GOT3 (cell line): Measurements from ENCODE around the gene SNX2.
"Not testable (repeated sequence)": the region's sequence is repeated elsewhere in the genome, so short reads cannot be mapped to it uniquely, and the experiment has no call there.

Source experiments
- DNase-seq: peaks from one replicate; lab custom pipeline; 2025; ENCODE audit warnings: mixed read lengths; lab: John Stamatoyannopoulos, UW

Gene SNX2, protein sequence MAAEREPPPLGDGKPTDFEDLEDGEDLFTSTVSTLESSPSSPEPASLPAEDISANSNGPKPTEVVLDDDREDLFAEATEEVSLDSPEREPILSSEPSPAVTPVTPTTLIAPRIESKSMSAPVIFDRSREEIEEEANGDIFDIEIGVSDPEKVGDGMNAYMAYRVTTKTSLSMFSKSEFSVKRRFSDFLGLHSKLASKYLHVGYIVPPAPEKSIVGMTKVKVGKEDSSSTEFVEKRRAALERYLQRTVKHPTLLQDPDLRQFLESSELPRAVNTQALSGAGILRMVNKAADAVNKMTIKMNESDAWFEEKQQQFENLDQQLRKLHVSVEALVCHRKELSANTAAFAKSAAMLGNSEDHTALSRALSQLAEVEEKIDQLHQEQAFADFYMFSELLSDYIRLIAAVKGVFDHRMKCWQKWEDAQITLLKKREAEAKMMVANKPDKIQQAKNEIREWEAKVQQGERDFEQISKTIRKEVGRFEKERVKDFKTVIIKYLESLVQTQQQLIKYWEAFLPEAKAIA

DNA sequence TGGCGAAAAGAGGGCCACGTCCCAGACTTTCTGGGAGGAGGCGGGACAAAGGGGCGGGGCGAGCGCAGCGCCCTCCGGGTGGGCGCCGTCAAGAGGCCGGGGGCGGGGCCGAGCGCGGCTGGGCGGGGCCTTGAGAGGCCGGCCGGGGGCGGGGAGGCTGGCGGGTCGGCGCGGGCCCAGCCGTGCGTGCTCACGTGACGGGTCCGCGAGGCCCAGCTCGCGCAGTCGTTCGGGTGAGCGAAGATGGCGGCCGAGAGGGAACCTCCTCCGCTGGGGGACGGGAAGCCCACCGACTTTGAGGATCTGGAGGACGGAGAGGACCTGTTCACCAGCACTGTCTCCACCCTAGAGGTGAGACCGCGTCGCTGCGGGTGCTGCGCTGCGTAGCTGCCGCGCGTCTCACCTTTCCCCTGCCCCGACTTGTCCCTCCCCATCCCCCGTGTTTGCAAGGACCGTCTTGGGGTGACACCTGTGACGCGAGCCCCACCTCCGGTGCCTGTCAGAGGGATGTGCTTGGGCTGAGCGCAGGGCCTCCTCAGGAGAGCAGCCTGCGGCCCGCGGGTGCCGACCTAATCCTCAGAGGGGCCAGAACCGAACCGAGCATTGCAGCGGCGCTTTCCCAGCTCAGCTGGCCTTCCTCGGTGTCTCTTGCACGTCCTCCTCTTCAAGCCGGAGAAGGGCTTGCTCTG, at the start of gene SNX2:
Gene SNX2, plus strand, starts transcription at position 220 of the 689 bp plus-strand sequence. Its CDS starts 24 bp downstream, at position 244.
- DNase-seq: peak; percentile 62

DNA sequence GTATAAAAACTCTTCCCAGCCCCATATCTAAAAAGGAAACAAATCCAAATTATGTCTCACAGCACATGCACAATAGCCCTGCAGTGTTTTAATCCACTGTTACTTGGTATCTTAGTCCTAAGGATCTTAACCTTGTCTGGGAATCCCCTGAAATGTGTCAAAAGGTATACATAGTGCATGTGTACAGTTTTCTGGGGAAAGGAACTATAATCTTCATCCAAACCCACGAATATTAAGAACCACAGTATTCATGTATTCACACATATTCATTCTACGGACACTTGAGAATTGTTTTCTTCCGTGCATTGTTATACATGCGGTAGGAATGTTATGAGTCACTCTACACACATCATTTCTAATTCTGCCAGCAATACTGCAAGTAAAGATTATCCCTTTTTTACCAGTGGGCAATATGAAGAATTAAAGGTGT, 47.8 kb upstream of the SNX2 start:
- no peak for DNase-seq

DNA sequence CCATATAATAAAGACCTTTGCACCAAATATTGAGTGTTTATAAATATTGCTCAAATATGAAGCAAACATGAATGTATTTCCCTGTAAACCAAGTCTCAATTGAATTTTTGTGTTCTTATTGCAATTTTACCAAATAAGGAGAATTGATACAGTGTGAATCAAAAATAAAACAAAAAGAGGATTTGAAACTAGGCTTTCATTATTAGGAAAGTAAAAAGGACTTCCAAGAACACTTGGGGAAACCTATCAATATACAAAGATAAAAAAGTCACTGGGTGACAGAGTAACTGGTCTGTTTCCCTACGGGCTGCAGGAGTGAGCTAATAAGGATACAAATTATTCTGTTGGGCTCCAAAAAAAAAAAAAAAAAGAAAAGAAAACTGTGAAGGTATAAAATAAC, 44.8 kb upstream of the SNX2 start:
- no peak for DNase-seq

DNA sequence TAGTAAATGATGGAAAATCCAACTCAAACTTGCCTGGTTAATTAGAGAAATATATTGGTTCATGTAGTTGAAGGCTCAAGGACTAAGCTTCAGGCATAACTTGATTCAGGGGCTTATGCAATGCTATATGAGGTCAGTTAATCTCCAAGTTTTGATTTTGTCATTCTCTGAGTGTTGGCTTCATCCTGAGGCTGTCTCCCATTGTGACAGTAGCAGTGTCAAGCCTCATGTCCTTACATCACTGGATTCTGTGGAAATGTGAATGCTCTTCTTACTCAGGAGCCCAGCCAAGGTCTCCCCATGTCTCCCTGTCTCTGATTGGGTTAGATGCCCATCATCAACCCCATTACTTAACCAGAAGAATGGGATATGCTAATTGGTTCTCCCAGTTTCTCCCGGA, 44.4 kb upstream of the SNX2 start:
- DNase-seq: no peak

DNA sequence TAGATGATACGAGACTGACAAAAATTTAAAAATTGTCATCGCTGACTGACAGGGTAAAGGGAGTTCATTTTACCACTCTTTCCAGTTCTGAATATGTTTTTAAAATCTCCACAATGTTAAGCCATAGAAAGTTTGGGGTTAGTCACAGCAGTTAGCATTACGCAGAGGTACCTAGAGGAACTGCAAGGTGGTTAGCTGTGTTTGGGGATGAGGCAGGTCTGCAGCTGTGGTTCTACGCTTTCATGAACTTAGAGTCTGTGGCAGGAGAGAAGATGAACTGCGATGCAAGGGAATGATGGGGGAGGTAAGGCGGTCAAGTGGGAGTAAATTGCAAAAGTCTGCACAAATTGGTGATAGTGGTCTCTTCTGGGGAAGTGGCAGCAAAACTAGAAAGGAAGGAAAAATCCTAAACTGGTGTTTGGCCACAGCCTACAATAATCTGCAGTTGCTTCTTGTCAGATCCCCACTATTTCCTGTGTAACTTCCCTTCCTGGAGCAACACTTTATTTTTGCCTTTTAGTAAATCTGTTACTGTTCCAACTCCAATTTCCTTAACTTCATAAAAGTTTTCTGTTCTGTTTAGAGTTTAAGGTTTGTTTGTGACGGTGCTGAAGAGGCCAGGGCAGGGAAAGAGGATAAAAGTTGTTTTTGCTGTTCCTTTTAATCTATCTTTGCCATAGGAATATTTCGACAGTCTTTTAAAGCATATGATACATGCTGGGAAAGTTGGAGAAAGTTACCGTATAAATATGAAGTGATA, 38.6 kb upstream of the SNX2 start:
- DNase-seq: no peak

DNA sequence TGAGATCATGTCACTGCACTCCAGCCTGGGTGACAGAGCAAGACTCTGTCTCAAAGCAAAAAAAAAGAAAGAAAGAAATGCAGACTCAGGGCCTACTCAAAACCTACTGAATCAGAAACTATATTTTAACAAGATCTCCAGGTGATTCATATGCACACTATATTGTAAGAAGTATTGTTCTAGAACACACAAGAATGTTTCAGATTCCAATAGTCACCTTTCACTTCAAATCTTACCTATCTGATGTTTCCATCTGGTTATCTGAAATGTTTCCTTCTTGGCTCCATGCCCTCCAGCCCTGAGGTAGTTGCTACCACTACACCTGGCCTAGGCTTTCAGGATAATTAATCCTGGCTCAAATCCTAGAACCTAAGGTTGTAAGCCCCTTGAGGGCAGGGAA, 36.8 kb upstream of the SNX2 start:
- no peak for DNase-seq

DNA sequence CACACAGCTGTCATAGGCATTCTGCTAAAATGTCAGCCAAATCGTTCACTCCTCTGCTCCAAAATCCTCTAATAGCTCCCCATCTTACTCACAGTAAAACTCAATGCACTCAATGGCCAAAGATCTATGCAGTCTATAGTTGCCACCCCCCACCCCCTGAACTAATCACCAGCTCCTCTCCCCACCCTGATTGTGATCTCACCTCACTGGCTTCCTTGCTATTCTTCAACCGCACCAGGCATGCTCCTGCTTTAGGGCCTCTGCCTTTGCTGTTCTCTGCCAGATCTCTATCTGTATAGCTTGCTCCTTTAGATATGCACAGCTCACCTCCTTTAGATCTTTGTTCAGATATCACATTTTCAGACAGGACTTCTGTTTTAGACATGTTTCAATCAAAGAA, 33.2 kb upstream of the SNX2 start:
- no peak for DNase-seq

DNA sequence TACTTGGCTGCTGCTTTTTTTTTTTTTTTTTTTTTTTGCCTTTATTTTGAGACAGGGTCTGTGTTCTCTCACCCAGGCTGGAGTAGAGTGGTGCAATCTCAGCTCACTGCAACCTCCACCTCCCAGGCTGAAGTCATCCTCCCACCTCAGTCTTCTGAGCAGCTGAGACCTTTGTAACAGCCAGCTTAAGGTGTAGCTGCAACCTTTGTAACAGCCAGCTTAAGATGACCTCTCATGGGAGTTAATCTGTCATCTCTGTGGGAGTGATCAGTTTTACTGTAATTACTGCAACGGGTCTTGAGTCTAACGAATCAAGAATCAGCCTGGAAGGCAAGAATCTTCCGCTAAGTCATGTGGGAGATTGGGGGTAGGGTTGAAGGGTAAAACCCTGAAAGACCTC, 31.6 kb upstream of the SNX2 start:
- DNase-seq: no peak

DNA sequence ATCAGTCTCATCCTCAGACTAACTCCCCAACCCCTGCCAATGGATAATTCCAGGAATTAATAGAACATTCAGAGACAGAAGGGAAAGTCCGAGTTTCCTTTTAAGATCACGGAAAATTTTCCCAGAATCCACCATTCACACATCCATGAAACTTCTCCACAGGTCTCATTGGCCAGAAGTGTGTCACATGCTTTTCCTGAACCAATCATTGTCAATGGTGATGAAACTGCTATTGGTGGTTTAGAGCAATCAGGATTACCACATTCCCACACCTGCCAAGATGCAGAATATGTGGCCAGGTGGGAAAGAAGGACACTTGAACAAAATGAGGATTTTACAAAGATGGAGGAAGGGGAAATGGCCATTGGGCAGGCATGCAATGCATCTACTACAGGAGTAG, 29.3 kb upstream of the SNX2 start:
- no peak for DNase-seq

DNA sequence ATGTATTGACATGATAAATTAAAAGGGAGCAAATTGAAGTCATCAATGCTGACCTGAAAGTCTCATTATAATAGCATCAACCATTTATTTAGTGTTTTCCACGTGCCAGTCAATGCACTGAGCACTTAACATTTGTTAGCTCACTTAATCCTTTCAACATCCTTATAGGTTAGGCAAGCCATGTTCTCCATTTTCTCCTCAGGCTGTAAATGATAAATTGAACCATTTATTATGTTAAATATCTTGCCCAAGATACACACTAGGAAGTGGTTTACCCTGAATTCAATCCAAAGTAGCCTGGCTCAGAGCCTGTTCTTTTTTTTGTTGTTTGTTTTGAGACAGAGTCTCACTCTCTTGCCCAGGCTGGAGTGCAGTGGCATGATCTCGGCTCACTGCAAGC, 25.0 kb upstream of the SNX2 start:
- no peak for DNase-seq

DNA sequence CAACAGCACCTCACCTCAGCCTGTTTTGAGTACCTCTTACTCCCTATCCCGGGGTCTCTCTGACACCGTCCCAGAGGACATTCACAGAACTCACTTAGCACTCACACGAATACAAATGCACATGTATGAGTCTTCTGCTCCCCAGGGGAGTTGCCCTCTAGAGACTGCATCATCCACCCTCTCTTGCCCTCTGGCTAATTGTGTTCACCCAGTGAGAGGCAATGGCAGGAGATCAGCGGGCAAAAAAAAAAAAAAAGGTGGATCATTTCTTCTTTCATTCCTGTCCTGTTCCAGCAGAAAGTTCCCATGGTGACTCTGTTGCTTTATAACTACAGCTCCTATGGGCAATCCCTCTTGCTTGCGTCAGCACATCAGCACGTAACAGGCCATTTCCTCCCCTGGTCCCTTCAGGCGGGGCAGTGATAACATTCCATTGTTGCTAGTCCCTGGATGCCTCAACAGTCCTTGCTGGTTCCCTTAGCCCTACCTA, 23.5 kb upstream of the SNX2 start:
- no peak for DNase-seq

DNA sequence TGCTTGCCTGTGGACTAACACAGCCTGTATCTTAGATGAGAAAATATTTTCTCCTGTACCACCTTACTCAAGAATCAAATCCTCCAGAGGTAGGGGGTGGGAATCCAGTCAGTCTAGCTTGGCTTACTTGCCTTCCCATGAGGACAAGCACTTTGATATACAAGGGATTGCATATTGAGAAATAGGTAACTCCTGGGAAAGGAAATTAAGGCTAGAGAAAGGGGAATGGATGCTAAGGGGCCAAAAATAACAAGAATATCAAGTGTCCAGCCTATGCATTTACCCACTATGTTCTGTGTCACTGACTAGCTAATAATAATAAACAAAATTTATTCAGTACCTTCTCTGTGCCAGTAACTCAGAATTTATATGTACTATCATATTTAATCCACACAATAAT, 21.4 kb upstream of the SNX2 start:
- DNase-seq: no peak

DNA sequence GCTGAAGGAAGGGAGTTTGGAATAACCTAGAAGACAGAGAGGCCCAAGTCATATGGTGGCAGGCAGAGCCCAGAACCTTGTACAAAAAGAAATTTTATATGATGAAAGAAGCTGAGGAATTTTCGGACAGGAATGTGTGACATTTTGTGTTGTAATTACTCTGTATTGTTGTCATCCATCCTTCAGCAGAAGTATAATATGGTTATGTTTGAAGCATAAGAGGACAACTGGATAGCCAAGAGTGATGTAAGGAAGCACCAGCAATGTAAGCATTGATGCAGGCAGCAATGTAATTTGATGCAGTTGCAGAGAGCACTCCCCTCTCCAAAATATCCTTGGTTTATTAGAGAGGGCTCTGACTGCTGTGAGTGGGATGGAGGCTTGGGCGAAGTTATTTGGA, 19.1 kb upstream of the SNX2 start:
- no peak for DNase-seq

DNA sequence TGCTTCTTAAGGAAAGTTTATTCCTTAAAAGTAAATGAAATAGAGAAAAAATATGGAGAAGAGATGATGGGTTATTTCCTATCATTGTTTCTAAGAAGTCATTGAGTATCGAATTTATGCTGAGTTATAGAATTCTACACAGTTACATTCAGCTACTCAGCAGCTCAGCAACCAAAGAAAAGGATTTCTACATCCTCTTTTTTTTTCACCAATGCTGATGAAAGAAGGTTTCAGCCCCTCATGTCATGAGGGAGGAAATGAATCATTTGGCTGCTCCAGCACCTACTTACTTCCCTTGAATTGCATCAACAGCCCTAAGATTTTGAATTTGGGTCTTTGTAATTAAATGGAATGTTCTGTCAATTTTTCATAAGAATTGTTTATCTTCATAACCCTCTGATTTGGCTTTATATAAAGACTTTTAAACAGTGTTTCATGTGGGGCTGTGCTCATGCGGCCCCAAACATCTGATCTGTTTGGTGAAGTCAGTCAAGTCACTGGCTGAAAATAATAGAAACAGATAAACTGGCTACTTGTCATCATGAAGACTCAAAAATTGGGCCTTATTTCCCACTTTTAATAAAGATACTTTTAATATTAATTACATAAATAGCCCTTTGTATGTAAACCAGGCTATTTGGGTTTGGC, 18.5 kb upstream of the SNX2 start:
- no peak for DNase-seq

DNA sequence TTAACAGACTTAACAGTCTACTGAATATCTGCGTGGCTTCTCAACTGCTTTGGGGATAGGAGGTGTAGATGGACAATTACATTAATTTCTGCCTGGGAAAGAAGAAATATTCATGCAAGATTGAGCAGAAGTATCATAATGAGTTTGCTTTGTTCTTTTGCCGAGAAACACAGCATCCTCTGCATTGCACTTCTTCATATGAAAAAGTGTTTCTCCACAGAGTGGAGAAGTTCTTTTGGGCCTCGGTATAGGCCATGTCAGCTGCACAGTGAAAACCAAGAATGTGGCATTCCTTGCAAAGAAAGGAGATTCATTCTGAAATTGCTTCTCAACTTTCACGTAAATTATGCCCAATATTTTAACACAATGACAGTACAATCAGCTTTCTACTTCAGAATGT, 17.6 kb upstream of the SNX2 start:
- no peak for DNase-seq

DNA sequence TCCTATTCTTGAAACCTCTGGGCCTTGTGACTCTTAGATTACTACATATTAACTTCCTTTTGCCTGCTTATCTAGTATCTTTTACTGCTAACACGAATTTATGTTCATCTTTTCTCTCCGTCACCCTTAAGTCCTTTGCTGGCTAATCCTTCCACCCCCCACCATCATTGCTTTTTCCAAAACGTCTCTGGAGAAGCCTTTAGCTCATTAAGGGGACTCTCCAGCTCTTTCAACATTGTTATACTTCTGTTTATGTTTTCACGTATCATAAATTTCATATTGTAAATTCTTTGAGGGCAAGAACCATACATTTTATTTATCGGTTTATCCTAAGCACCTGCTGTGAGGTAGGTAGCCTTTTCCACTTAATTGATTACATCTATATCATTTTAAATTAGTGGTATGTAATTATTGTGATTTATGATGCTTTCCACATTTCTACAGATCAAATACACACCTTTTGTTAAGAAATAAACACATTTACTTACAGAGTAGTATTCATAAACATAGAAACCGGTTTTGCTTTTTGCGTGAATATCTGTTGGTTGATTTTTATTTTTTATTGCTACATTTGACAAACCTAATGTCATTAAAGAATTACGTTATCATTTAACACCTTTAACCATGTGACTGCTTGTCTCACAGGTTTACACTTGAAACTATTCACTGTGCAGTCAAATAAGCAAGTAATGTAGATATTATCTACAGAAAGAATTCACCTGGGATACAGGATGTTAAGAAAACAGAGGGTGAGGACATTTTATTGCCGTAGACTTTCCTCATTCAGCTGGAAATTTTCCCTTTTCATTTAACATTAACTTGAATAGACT, 15.4 kb upstream of the SNX2 start:
- DNase-seq: no peak

DNA sequence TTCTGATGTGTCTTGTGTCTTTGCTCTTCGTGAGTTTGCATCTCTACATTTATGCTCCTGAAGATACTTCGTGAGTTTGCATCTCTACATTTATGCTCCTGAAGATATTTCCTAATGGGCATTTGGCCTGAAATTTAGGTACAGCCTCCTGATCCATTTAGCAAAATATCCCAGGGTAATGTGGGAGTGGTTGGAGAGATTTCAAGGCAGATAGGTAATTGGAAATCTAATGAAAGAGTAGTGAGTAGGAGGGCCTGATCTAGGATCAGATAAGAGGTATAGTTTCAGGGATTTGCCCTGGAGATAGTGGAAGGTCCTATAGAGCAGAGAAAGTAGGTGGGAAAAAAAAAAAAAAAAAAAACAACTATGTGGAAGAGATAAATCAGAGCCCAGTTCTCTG, 14.6 kb upstream of the SNX2 start:
- no peak for DNase-seq

DNA sequence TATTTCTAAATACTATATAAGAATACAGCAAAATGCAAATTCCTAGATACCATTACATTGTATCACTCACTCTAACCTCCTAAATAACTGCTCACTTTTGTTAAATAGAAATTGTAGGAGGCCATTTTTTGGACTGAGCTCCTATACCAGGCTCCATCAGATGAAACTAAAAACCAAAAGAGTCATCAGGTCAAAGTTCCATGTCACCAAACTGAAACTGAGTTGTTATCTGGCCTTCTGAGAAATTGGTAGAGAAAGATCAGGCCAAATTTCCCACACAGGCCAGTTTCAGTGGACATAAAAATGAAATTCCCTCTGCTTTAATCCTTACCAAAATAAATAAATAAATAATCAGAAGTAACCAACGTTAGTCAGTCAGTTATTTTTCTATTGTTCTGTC, 13.8 kb upstream of the SNX2 start:
- no peak for DNase-seq

DNA sequence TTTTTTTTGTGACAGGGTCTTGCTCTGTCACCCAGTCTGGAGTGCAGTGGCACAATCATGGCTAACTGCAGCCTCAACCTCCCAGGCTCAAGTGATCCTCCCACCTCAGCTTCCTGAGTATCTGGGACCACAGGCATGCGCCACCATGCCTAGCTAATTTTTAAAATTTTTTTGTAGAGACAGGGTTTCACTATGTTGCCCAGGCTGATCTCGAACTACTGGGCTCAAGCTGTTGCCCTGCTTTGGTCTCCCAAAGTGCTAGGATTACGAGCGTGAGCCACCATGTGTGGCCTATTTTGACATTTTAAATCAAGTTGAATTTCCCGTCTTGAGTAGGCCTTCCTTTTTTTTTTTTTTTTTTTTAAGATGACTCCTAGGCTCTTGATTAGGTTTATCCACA, 13.0 kb upstream of the SNX2 start:
- not testable (repeated sequence) for DNase-seq

DNA sequence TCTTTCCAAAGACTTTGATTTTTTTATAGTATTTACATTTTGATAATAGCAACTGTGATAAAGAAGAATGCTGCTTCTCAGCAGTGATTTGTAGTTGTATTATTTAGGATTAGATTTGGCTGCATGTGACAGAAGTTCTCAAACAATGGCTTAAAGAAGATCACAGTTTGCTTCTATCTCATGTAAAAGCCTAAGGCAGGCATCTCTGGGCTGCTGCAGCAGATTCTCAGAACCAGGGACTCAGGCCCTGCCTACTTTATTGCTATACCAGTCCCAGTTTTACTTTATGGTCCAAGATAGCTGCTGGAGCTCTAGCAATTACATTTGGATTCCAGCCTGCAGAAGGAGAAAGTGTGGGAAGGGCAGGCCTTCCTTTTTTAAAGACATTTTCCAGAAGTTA, 8.8 kb upstream of the SNX2 start:
- DNase-seq: no peak

DNA sequence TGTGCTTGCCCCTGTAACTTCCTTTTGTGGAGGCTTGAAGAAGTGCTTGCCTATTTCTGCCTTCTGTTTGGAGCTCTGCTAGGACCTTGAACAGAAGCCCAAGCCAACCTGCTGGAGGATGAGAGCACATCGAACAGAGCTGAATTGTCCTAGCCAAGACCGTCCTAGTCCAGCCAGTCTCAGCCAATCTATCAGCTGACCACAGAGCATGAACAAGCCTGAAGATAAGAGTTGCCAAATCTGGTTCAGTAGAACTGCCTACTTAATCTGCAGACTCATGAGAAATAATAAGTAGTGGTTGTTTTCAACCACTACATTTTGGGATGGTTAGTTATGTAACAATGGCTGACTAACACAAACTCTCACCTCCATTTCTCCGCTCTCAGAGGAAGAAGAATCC, 4.4 kb upstream of the SNX2 start:
- no peak for DNase-seq
